HCEC 1CT (cell line): Measurements from ENCODE around the gene SAYSD1.
A peak's percentile ranks its signal among the peaks of the same experiment; 100 is the strongest.
"Not testable (repeated sequence)": the region's sequence is repeated elsewhere in the genome, so short reads cannot be mapped to it uniquely, and the experiment has no call there.

Source experiments
- DNase-seq: peaks from one replicate; pipeline ENCODE4 v3.0.0-alpha.2; 2017

The SAYSD1 gene, protein sequence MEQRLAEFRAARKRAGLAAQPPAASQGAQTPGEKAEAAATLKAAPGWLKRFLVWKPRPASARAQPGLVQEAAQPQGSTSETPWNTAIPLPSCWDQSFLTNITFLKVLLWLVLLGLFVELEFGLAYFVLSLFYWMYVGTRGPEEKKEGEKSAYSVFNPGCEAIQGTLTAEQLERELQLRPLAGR

DNA sequence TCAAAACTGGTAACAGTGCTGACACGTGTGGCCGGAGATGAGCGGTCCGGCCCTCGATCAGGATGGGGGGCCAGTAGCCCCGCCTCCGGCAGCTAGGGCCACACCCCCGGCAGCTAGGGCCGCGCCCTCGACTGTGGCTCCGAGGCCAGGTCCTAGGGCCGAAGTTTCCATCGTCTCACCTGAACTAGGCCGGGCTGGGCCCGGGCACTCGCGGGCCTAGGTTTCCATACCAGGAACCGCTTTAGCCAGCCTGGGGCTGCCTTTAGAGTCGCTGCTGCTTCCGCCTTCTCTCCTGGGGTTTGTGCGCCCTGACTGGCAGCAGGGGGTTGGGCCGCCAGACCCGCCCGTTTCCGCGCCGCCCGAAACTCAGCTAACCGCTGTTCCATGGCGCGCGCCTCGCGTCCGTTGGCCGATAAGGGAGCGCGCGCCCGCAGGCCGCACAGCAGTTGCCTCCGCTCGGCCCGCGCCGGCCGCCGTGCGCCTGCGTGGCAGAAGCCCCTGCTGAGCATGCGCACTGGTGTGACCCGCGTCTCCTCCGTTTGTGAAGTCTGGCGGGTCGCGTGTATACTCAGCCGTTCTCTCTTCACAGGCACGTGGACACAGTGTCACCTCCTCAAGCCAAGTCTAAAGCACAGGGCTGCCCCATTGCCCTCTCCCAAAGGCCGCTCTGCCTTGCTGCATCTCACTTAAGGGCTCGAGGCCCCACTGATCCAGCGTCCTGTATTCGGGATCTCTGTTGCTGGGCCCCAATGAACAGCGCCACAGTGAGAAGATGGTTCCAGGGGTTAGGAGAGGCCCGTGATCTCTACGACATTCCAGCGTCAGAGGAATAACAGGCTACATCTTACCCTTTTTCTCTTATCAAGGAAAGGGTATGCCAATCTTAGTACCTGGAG is at the start of gene SAYSD1:
TSS of gene SAYSD1 (minus strand) at position 483 of the 896 bp plus-strand sequence. CDS start at position 386, 97 bp downstream.
- peak; percentile 92 for DNase-seq

DNA sequence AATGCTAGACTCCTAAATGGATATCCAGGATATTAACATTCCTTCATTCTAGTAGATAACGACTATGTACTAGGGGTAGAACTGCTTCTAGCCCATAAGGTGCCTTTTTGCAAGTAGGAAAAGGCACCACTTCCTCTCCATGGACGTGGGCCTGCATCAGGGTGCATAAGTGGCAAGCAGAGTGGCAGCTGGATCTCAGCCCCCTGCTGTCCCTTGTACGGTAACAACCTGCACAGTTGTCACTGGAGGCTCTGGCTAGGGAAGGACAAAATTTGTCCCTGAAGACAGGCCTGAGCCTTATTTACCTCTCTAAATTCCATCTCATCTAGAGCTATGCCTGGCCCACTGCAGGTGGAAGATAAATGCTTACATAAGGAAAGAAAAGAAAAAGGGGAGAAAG is 42.5 kb upstream of the SAYSD1 start:
- DNase-seq = no peak

DNA sequence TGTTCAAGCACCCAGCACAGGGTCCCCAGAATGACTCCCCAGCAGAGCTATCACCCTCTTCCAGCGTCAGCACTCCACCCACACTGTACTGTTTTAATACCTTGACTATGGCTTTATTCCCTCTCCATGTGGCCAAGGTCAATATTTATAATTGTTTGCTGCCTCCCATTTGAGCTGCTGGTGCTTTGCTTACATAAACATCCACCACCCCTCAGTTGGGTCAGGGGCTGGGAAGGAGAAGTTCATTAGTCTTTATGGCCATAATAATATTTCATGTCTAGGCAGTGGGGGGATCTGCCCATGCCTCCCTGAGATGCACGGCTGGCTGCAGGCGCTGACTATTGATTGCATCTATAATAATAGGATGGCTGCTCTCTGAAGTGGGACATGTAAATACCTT is 41.8 kb upstream of the SAYSD1 start:
- DNase-seq = no peak

DNA sequence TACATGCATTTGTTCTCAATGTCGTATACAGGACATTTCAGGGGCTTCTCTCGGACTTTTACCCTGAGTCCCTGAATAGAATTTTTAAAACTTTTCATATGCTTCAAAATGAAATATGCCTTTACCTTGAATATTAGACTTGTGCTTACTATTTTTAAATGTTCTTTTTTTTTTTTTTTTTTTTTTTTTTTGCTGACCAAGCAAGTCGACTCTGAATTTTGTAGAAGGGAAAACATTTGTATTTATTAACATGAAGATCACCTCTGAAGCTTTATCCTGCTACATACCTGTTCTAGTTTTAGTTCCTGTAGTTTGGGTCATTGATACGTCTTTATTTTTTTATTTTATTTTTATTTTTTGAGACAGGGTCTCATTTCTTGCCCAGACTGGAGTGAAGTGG is 39.7 kb upstream of the SAYSD1 start:
- no peak for DNase-seq

- no peak for DNase-seq
These were observed 38.9 kb upstream of the SAYSD1 start for GRCh38 chr6:39153766-39154397.

DNA sequence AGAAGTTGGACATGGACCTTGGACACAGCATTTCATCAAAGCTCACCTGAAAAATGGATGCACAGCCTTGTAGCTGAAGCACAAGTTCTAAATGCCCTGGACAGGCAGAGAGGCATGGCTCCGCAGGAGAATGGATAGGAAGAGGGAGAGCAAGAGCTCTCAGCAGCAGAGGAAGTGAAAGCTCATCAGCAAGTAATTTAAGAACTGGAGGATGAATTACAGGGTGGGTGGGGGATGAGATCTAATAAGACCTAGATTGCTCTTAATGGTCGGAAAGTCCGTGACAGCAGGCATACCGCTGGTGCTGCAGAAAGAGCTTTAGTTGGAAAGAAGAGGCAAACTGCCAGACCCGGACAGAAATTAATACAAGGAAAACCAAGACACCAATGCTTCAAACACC is 37.3 kb upstream of the SAYSD1 start:
- DNase-seq = no peak

- no peak for DNase-seq
These were observed 36.2 kb upstream of the SAYSD1 start for GRCh38 chr6:39151211-39151610.

DNA sequence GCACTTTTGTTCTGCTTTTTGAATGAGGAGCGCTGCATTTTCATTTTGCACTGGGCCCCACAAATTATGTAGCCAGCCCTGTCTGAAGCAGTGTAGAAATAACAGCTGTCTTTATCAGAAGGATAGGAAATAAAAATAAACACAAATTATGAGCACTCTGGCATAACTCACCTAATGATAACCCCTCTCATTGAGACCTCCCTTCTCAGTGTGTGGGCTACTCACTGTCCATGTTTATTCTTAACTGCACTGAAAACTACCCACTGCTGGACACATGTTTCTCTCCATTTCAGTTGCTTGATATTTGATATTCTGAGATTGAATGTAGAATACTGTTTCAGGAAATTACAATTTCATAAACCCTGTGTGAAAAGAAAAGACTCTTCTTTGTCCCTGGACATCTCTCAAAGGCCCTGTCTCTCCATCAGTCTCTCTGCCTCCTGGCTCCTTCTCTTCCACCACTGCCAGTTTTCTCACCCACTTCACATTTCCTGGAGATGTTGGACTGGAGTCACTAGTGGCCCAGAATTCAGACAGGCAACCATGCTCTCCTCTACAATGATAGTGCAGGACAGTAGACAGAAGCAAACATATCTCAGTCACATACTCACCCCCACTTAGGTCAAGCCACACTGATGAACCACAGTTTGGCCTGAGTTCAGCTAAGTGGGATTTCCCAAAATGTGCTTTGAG is 29.6 kb upstream of the SAYSD1 start:
- DNase-seq = no peak

DNA sequence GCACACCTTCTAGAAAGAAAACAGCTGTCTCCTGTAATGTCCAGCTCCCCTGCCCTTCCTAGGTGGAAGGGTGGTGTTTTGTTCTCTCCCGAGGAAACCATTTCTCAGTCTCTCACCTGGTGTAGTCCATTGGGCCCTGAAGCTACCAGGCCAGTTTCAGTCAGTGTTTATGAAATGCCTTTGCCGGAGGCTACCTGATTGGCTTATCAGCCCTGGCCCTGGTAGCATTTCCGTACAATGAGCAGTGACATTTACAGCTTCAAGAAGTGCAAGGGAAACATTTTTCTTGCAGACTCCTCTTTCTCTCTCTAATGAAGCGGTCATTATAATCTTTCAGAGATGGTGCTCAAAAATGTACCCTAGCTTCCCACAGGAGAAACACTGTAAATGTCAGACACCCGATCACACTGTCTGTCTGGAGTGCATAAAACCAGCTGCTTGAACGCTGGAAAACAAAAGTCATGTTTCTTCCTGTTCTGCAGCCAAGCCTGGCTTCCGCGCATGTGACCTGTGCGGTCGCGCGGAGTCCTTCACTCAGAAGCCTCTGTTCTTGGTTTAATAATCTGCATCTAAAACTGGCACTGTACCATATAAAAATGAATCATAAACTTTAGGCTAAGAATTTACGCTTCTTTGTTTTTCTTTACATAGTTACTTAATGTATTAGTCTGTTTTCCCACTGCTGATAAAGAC is 28.4 kb upstream of the SAYSD1 start:
- DNase-seq = no peak

GRCh38 chr6:39140556-39141167 is 25.7 kb upstream of the SAYSD1 start:
- DNase-seq = no peak

DNA sequence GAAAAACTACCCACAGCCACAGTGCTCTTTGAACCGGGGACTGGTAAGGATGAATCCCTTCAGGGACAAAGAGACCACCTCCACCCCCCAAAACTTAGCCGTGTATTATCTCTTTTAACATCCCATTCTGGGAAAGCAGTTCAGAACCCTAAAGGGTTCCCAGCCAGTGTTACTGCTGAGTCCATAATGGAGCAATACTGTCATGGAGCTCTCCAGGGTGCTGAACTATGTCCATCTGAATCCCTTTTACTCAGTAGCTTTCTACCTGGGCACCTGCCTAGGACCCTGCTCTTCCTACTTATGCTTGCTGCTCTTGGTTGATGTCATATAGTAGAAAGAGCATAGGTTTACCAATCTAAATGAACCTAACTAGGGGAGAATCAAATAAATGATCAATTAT is 22.3 kb upstream of the SAYSD1 start:
- DNase-seq = no peak

DNA sequence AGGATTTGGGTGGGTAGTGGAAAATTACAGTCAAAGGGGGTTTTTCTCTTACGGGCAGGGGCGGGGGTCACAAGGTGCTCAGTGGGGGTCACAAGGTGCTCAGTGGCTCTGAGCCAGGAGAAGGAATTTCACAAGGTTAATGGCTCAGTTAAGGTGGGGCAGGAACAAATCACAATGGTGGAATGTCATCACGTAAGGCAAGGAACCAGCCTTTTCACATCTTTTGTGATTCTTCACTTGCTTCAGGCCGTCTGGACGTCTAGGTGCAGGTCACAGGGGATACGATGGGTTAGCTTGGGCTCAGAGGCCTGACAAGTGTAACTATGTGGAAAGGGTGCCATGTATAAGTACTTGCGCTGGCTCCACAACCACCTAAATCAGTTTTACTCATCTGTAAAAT is 21.2 kb upstream of the SAYSD1 start:
- not testable (repeated sequence) for DNase-seq

GRCh38 chr6:39134761-39135160 is 19.8 kb upstream of the SAYSD1 start:
- DNase-seq = not testable (repeated sequence)

DNA sequence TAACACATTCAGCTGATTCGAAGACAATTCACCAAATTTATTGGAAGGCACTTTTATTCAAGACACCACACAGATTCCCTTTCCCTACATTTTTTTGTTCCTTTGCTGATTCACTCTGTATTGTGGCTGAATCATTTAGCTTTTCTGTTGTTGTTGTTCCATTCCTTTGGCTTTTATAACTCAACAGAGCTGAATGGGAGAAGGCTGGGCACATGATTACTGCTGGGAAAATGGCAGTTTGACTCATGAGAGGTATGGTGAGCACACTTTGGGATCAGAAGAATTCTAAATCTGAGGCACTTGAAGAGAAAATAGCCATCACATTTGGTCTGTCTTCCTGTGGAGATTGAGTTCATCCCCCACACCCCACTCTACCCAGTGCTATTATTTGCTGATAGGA is 15.7 kb upstream of the SAYSD1 start:
- DNase-seq = no peak

DNA sequence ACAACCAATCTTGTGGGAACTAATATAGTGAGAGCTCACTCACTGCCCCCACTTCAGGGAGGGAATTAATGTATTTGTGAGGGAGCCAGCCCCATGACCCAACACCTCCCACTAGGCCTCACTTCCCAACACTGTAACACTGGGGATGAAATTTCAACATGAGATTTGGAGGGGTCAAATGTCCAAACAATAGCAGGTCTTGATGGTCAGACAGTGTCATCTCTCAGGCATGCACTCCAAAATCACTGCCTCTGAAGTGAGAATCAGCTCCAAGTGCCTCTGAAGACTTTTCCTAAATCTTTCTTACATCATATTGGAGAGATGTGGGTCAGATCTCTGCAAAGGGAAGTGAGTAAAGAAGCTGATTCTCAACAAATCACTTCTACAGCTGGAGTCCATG is 13.8 kb upstream of the SAYSD1 start:
- DNase-seq = no peak

DNA sequence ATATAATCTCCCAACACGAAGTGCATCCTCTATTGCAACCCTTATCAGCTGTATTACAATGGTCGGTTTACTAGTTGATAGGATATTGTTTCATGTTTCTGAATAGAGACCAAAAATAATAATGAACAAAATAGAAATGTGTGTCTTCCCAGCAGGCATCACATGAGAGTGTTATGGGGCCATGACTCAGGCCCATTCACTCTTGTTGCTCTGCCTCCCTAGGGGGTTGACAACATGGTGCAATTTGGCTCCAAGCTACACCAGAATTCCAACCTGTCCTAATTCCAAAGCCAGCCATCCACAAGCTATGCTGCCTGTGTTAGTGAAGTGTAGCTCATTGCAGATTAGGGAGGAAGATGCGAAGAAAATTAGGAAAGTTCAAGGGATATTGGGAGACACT is 13.1 kb upstream of the SAYSD1 start:
- DNase-seq = no peak

DNA sequence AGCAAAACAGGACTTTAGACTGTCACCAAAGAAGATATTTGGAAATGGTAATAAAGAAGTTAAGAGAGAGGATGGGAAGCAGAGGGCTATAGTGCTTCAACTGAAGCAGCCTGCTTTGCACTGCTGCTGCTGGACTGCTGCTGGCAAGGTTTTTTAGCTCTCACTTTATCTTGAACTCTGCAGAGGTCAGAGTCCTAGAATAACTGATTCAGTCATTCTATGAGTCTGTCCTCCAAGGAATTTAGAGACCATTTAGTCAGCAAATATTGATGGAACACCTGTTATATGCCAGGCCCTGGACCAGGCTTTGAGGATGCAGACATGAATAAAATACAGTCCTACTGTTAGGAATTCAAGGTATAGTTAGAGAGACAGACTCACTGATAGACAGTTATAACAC is 9.1 kb upstream of the SAYSD1 start:
- no peak for DNase-seq

GRCh38 chr6:39118921-39119320 is 3.9 kb upstream of the SAYSD1 start:
- no peak for DNase-seq

DNA sequence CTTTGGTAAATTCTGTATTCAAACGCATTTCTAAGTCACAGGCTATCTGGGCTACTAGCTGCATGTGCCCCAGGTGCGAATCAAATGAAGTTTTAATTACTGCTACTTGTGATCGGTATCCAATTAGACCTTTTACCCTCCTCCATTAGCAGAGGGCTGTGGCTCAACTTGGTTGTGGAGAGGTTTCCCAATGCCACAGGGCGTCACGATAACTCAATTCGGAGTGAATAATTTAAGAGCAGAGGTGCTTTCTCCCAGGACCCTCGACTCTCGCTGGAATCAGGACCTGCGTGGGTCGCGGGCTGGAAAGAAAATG is 640 bp downstream of the SAYSD1 start:
- DNase-seq = no peak

DNA sequence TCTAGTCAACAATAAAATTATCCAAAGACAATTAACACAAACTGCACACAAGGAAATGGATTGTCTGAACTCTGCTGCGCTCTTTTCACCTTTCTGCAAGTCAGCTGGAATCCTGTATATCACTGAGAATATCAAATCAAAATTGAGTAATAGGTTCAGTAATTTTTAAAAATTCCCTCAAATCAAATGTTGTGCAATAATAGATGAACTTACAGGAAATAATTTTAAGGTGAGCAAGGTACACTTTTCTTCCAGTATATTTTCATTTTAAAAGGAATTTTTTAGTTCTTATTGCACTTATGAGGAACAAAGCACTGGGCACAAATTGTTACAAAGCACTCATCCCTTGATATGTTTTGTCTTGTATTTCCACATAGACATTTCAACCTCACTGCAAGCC is 1.2 kb downstream of the SAYSD1 start:
- DNase-seq = no peak

GRCh38 chr6:39111280-39111679 is 3.7 kb downstream of the SAYSD1 start:
- no peak for DNase-seq

GRCh38 chr6:39108041-39108839 is 6.7 kb downstream of the SAYSD1 start:
- DNase-seq = no peak
